Activated T-helper 2 cell treated with anti-CD3 and anti-CD28 coated beads, Interferon-gamma antibody, Interleukin-2, Interleukin-4, amounts not matched to agents 10 μg/mL and 5 μg/mL and 100 μg/mL, durations not matched to agents 14 hours and 24 hours and 36 hours (primary cell): ENCODE data around the gene DLGAP1. TPM values are rescaled to one million over a fixed set of nuclear protein-coding genes. Genes with fewer than 3 reads are reported as not detected.

Source experiments
- DNase-seq: peaks from one replicate; pipeline ENCODE4 v3.0.0; 2021; ENCODE audit warnings: low spot score
- H3K27ac Mint-ChIP-seq: one replicate; pipeline ENCODE4 v1.8.0; 2021; ENCODE audit warnings: mixed read lengths
- H3K27me3 Mint-ChIP-seq: one replicate; pipeline ENCODE4 v1.8.0; 2021; ENCODE audit warnings: low read depth, mixed read lengths
- H3K36me3 Mint-ChIP-seq: one replicate; pipeline ENCODE4 v1.8.0; 2021; ENCODE audit warnings: low read depth, mixed read lengths
- H3K4me1 Mint-ChIP-seq: one replicate; pipeline ENCODE4 v1.8.0; 2021; ENCODE audit warnings: low read depth, mixed read lengths
- H3K4me3 Mint-ChIP-seq: one replicate; pipeline ENCODE4 v1.8.0; 2021; ENCODE audit warnings: low read depth, mild to moderate bottlenecking, moderate library complexity, mixed read lengths
- H3K9me3 Mint-ChIP-seq: one replicate; pipeline ENCODE4 v1.8.0; 2021; ENCODE audit warnings: mixed read lengths
- intact Hi-C: fragments of 100-400 bp; cut with micrococcal nuclease; formaldehyde crosslinking; loops from one replicate; pipeline ENCODE4 v1.15.1; 2023
- total RNA-seq: library from RNA; stranded (reverse); gene quantifications from 2 replicates; pipeline ENCODE4 v1.2.3, GENCODE V29; 2022

DLGAP1 gene
- total RNA-seq, 1 donor from 2014 or later: not detected

- Mint-ChIP-seq H3K4me3 (no peak overlapping the region), H3K9me3 (no peaks in the 10 kb centered on the region), H3K4me1 (no peaks in the 10 kb centered on the region), H3K27ac (no peak overlapping the region), H3K36me3 (no peaks in the 10 kb centered on the region), H3K27me3 (no peaks in the 10 kb centered on the region)
- intact Hi-C loops: no loop called here
- no peak for DNase-seq
Measured at GRCh38 chr18:3851159-3851558, 603.9 kb downstream of the DLGAP1 start.

DNA sequence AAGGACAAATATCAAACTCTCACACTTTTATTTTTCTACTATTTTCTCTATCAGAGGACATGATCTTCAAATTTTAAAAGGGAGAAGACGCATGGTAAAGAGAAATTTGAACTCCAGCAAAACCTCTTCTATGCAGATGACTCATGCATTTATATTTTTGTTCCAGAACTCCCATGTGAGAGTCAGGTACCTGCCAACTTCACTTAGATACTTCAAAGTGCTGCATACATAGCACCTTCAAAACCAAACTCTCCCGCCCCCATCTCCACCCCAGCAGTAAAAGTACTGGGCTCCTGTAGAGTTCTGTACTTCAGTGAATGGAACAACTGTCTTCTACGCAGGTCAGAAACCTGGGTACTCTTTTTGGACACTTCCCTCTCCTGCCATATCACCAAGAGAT, 606.8 kb downstream of the DLGAP1 start:
- Mint-ChIP-seq H3K27me3 (peaks cover 1% of the 10 kb centered on the region), H3K4me3 (no peak overlapping the region), H3K36me3 (no peaks in the 10 kb centered on the region), H3K4me1 (no peaks in the 10 kb centered on the region), H3K27ac (no peak overlapping the region), H3K9me3 (no peaks in the 10 kb centered on the region)
- intact Hi-C loops: no loop called here
- no peak for DNase-seq

- Mint-ChIP-seq H3K27ac (no peak overlapping the region), H3K4me1 (no peaks in the 10 kb centered on the region), H3K9me3 (no peaks in the 10 kb centered on the region), H3K36me3 (no peaks in the 10 kb centered on the region), H3K27me3 (peaks cover 5% of the 10 kb centered on the region), H3K4me3 (no peak overlapping the region)
- intact Hi-C loops: no loop called here
- no peak for DNase-seq
Measured at GRCh38 chr18:3845161-3845560, 609.9 kb downstream of the DLGAP1 start.

DNA sequence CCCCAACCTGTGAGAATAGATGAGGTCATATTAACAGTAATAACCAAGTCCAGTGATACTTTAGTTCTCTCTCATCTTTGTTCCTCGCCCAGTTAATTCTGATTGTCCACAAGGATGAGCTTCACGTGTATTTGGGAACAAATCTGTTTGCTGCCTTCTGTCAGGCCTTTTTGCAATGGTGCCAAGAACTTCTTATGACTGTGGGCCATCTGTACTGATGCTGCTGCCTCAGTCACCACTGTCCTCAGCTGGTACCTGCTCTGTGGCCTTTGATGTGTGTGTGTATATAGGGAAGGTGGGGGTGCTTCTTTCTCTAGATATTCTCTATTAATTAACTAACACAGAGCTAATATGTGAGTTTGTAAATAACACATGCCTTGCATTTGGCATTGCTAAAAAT, 612.3 kb downstream of the DLGAP1 start:
- H3K27me3 Mint-ChIP-seq: peaks cover 5% of the 10 kb centered on the region
- H3K27ac Mint-ChIP-seq: no peak overlapping the region
- H3K4me3 Mint-ChIP-seq: no peak overlapping the region
- no peaks in the 10 kb centered on the region for H3K9me3 Mint-ChIP-seq
- no peaks in the 10 kb centered on the region for H3K36me3 Mint-ChIP-seq
- no peak for DNase-seq
- H3K4me1 Mint-ChIP-seq: no peaks in the 10 kb centered on the region
- intact Hi-C loops: no loop called here

GRCh38 chr18:3840766-3841165, 614.3 kb downstream of the DLGAP1 start:
- DNase-seq: no peak
- no peak overlapping the region for H3K27ac Mint-ChIP-seq
- peaks cover 5% of the 10 kb centered on the region for H3K27me3 Mint-ChIP-seq
- H3K36me3 Mint-ChIP-seq: no peaks in the 10 kb centered on the region
- H3K4me1 Mint-ChIP-seq: no peaks in the 10 kb centered on the region
- H3K4me3 Mint-ChIP-seq: no peak overlapping the region
- intact Hi-C loops: no loop called here
- no peaks in the 10 kb centered on the region for H3K9me3 Mint-ChIP-seq

DNA sequence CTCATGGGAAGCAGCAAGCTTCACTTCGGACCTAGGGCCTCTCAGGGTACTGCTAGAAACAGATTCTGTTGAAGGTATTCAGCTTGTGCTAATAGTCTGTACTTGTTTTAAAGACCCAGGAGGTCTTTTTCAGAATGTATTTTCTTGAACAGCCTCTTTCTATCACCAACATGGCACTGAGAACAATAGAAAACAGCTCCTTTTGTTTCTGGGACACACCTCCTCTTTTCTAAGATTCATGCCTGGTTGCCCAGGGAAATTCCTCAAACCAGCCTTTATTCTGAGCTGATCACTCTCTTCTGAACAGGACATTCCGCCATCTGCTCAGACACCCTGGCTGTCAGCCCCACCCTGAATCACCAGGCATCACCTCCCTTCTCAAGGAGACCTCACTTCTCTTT, 615.5 kb downstream of the DLGAP1 start:
- H3K27ac Mint-ChIP-seq: no peak overlapping the region
- intact Hi-C loops: no loop called here
- no peak for DNase-seq
- H3K4me1 Mint-ChIP-seq: no peaks in the 10 kb centered on the region
- H3K36me3 Mint-ChIP-seq: no peaks in the 10 kb centered on the region
- H3K4me3 Mint-ChIP-seq: no peak overlapping the region
- H3K9me3 Mint-ChIP-seq: no peaks in the 10 kb centered on the region
- H3K27me3 Mint-ChIP-seq: peaks cover 5% of the 10 kb centered on the region

DNA sequence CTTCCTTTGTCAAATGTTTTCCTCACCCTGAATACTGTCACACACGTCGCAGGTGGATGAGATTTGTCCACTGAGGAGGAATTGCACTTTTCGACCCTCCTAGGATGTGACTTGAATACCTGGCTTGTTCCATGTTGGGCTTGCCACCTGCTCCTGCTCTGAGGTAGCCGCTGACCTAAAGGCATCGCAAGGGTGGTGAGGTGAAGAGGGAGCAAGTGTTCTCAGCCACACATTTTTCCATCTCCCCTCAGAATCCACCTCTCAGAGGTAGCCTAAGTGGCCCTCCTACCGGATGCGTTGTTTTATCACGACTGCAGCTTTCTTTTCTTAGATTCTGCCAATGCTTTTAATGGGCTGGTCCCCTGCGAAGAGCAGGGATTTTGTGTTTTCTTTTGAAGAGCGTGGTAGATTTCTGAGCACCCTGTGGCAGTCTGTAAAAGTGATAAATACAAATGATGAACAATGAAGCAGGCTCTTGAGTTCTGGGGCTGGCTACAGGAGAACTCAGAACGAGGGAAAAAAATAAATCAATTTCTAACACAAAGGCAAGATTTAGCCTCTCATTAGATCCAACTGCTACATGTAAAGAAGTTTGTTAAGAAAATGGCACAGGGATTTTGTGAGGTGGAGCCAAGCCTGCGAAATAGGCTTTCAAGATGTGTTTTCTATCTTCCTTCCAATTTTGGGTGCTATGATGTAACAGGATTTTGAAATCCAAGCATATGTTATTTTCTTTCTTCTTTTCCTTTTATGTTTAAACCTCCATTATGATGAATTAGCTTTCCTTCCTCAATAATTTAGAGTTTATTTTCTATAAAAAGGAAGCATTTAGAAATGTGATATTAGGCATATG, 618.4 kb downstream of the DLGAP1 start:
- Mint-ChIP-seq H3K4me1 (no peaks in the 10 kb centered on the region), H3K27me3 (peaks cover 3% of the 10 kb centered on the region), H3K36me3 (no peaks in the 10 kb centered on the region), H3K27ac (no peak overlapping the region), H3K4me3 (no peak overlapping the region), H3K9me3 (no peaks in the 10 kb centered on the region)
- intact Hi-C loops: no loop called here
- DNase-seq: no peak

DNA sequence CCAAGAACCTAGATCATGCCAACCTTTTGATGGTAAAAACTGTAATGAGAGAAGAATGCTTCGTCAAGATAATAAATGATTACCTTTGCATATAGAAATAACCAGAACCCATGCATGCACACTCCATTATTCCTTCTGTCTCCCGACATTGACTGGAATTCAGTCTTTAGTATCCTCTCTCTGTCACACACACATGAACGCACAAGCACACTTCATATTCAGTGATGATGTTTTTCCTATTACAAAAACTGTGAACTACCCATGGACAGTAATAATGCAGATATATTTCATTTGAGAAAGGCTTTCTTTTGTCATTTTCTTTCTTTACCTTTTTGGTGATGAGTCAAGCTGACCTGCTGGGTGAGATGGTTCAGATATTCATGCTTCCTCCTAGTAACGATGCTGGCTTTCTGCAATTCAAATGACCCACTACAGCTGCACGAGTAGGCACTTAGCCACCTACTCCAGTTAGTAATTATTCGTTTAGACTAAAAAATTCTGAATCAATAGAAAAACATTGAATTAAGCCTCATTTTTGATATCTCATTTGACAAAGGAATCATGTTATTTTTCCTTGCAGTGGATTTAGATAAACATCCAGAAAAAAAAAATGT, 623.0 kb downstream of the DLGAP1 start:
- no peak for DNase-seq
- H3K4me3 Mint-ChIP-seq: no peak overlapping the region
- H3K9me3 Mint-ChIP-seq: no peaks in the 10 kb centered on the region
- no peaks in the 10 kb centered on the region for H3K36me3 Mint-ChIP-seq
- no peak overlapping the region for H3K27ac Mint-ChIP-seq
- H3K27me3 Mint-ChIP-seq: no peaks in the 10 kb centered on the region
- no peaks in the 10 kb centered on the region for H3K4me1 Mint-ChIP-seq
- intact Hi-C loops: no loop called here

DNA sequence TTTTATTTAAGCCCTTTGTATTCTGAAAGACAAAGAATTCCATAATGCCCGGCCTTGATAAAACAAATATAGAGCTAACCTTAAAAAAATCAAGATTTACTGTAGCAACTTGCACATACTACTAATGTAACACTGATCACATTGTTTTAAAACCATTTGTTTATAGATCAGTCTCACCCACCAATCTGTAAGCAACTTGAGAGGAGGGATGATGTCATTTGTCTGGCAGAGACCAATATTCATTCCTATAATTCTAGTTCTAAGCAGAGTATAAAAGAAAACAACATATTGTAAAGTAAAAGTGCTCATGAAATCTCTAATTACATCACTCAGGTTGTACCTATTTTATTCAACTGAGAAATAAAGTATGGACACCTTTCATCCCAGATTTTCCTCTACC, 624.5 kb downstream of the DLGAP1 start:
- no peak overlapping the region for H3K27ac Mint-ChIP-seq
- intact Hi-C loops: no loop called here
- no peak overlapping the region for H3K4me3 Mint-ChIP-seq
- H3K4me1 Mint-ChIP-seq: no peaks in the 10 kb centered on the region
- H3K36me3 Mint-ChIP-seq: no peaks in the 10 kb centered on the region
- H3K9me3 Mint-ChIP-seq: no peaks in the 10 kb centered on the region
- no peak for DNase-seq
- H3K27me3 Mint-ChIP-seq: no peaks in the 10 kb centered on the region

DNA sequence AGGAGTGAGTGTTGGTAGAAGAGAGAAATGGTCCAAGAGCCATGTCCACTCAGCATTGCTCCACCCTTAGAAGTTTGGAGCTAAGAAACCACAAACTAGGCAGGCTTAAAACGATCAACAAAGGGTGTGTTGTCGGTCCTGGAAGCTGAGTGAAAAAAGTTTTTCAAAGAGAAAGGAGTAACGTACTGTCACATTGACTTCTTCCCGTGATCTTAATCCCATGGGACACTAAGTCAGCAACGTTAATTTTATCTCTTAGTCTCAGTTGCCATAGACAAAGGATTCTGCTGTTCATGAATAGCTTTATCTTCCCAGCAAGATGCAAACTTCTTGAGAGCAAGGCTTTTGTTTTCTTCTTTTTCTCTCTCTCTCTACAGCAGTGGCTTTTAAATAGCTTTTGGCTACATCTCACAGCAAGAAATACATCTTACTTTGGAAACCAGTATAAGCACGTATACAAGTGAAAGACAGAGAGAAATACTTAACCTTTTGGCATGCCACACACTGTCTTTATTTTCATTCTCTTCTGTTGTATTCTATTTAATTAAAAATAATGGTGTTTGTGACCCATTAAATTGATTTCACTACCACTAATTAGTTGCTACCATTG, 627.8 kb downstream of the DLGAP1 start:
- Mint-ChIP-seq H3K36me3 (no peaks in the 10 kb centered on the region), H3K27me3 (no peaks in the 10 kb centered on the region), H3K4me1 (no peaks in the 10 kb centered on the region), H3K9me3 (no peaks in the 10 kb centered on the region), H3K27ac (no peak overlapping the region), H3K4me3 (no peak overlapping the region)
- no peak for DNase-seq
- intact Hi-C loops: no loop called here

GRCh38 chr18:3826021-3826420, 629.1 kb downstream of the DLGAP1 start:
- Mint-ChIP-seq H3K27ac (no peak overlapping the region), H3K36me3 (no peaks in the 10 kb centered on the region), H3K27me3 (no peaks in the 10 kb centered on the region), H3K4me3 (no peak overlapping the region), H3K4me1 (no peaks in the 10 kb centered on the region), H3K9me3 (no peaks in the 10 kb centered on the region)
- intact Hi-C loops: no loop called here
- DNase-seq: no peak

DNA sequence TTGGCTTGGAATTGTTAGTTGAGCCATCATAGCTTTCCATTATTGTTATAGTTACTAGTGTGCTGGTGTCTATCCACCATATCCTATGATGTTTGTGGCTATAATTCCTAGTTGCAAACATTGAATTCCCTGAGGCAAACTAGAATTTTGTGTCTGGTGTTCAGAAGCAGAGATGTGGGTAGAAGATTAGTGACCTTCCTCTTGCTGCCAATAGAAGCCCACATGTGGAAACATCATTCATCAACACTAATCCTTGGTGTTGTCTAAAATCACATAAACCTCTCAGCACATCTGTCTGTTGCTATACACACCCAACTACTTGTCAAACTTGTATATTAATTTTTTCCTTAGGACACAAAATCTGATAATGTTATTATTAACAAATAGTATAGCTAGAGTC, 631.0 kb downstream of the DLGAP1 start:
- no peak for DNase-seq
- H3K4me1 Mint-ChIP-seq: no peaks in the 10 kb centered on the region
- no peaks in the 10 kb centered on the region for H3K36me3 Mint-ChIP-seq
- H3K9me3 Mint-ChIP-seq: no peaks in the 10 kb centered on the region
- peaks cover 4% of the 10 kb centered on the region for H3K27me3 Mint-ChIP-seq
- no peak overlapping the region for H3K4me3 Mint-ChIP-seq
- no peak overlapping the region for H3K27ac Mint-ChIP-seq
- intact Hi-C loops: no loop called here

DNA sequence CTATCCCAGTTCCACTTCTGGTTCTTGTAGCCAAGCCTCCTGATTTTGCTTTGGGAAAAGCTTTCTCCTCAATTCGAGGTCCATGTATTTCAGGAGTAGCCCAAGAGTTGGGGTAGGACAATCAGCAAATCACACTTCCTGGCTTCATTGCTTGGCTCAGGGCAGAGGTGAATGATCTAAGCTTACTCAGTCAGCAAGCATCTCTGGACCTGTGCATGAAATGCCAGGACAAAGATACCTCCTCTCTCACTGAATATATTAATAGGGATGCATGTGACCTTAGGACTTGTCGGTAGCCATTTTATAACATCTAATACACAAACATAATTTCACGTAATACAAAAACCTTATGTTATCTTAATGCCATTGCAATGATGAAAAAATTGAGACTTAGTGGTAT, 632.0 kb downstream of the DLGAP1 start:
- Mint-ChIP-seq H3K27ac (no peak overlapping the region), H3K27me3 (peaks cover 4% of the 10 kb centered on the region), H3K9me3 (no peaks in the 10 kb centered on the region), H3K36me3 (no peaks in the 10 kb centered on the region), H3K4me3 (no peak overlapping the region), H3K4me1 (no peaks in the 10 kb centered on the region)
- DNase-seq: no peak
- intact Hi-C loops: no loop called here
